ENCODE results near the gene C1QBP. TPM values are rescaled to one million over a fixed set of nuclear protein-coding genes. Genes with fewer than 3 reads are reported as not detected.

Gene C1QBP
- total and polyA plus RNA-seq, 7 donors = 59.8 to 204 (median 94.3) TPM

DNA sequence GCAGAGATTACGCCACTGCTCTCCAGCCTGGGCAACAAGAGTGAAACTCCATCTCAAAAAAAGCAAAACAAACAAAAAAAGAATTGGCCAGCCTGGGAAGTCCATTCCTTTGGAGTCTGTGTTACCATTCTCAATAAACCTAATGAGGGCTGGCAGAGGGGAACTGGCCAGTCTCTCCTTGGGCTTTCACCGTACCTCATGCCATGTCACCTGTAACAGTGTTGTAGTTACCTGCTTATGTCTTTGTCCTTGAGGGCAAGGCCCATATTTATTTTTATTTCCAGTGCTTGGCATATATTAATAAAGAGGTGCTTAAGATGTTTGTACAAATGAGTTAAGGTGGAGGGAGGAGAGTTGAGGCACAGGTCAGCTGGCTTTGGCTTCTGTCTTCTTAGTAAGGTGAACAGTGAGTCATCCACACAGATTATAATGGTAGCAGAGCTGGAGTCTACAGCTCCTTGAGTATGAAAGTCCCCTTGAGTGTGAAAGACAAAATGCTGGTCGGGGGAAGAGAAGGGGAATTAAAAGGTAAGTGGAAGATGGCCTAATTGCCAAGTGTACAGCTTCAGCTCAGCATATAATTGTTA is 8.4 kb downstream of the C1QBP start:
- H3K4me1 ChIP-seq = no peaks in the 10 kb centered on the region
- TF ChIP-seq EP300 (IDR thresholded peaks at IDR 0.05) = no peak
- no peak for TF ChIP-seq POLR2AphosphoS5 (IDR thresholded peaks at IDR 0.05)
- no peak for TF ChIP-seq POLR2A (IDR thresholded peaks at IDR 0.05)
- TF ChIP-seq, protein P1, sequence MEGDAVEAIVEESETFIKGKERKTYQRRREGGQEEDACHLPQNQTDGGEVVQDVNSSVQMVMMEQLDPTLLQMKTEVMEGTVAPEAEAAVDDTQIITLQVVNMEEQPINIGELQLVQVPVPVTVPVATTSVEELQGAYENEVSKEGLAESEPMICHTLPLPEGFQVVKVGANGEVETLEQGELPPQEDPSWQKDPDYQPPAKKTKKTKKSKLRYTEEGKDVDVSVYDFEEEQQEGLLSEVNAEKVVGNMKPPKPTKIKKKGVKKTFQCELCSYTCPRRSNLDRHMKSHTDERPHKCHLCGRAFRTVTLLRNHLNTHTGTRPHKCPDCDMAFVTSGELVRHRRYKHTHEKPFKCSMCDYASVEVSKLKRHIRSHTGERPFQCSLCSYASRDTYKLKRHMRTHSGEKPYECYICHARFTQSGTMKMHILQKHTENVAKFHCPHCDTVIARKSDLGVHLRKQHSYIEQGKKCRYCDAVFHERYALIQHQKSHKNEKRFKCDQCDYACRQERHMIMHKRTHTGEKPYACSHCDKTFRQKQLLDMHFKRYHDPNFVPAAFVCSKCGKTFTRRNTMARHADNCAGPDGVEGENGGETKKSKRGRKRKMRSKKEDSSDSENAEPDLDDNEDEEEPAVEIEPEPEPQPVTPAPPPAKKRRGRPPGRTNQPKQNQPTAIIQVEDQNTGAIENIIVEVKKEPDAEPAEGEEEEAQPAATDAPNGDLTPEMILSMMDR (IDR thresholded peaks at IDR 0.05) = no peak
- intact Hi-C loops (cut with DNase I) = no loop called here
- peaks cover 24 to 100% (median 73%) of the 10 kb centered on the region in 4 donors for H3K36me3 ChIP-seq
- H3K27me3 ChIP-seq = no peaks in the 10 kb centered on the region
- H3K4me3 ChIP-seq = no peak overlapping the region
- no peaks in the 10 kb centered on the region for H3K9me3 ChIP-seq
- H3K27ac ChIP-seq = no peak overlapping the region
- 96% methylated on average over 3 of the region's 3 CpGs for WGBS, 2 donors
- no peak for DNase-seq

DNA sequence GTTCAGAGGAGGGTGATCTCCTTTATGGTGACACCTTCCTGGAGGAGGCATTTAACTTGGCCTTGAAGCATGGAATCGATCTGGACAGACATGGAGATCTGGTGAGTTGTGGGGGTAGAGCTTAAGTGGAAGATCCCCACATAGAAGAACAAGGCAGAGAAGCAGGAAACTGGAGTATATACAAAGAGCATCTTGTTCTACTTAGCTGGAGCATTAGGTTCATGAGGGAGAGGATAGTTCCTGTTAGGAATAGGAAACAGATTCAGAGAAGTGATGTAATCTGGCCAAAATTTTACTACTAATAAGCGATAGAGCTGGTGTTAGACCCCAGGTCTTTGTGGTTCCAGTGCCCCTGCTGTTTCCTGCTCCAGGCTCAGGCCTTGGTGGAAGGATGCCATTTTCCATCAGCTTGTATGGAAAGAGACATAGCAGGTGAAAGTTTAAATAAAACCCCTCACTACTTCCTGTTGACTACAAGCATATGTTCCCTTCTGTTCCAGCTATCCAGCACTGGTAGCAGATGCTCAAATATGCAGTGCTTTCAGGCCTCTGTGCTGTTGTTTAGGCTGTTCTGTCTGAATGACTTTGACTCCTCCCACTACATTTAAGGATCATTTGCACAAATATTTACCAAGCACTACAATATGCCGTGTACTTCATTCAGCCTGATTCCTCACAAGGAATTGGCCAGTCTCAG is 9.6 kb downstream of the C1QBP start:
- TF ChIP-seq, protein P1 (IDR thresholded peaks at IDR 0.05) = no peak
- no peak for DNase-seq
- intact Hi-C loops (cut with DNase I) = no loop called here
- Histone ChIP-seq H3K36me3 (peaks cover 19 to 100% (median 71%) of the 10 kb centered on the region in 4 donors), H3K9me3 (no peaks in the 10 kb centered on the region), H3K27ac (no peak overlapping the region), H3K4me3 (no peak overlapping the region), H3K4me1 (no peaks in the 10 kb centered on the region), H3K27me3 (no peaks in the 10 kb centered on the region)
- 61 to 76% methylated on average over 3 of the region's 3 CpGs for WGBS, 2 donors

DNA sequence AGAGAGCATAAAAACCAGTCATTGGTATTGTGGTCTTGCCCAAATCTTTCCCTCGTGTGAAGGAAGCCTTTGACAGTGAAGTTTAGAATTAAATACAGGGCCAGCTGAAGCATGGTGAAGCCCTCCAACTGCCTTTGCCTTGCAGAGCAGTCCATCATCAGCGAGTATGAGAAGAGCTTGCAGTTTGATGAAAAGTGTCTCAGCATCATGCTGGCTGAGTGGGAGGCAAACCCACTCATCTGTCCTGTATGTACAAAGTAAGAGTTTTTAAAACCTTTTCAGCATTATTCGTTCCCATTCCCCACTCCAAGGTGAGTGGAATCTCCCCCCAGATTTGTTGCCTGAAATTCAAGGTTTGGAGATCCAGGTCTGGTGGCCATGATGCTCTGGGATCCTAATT is 13.1 kb downstream of the C1QBP start:
- no peak overlapping the region for H3K27ac ChIP-seq
- H3K9me3 ChIP-seq = no peaks in the 10 kb centered on the region
- WGBS, 2 donors = 81 to 92% methylated on average over 3 of the region's 3 CpGs
- H3K27me3 ChIP-seq = no peaks in the 10 kb centered on the region
- H3K4me3 ChIP-seq = no peak overlapping the region
- peaks cover 0 to 9% (median 7%) of the 10 kb centered on the region in 4 donors for H3K4me1 ChIP-seq
- intact Hi-C loops (cut with DNase I) = no loop called here
- peaks cover 19 to 96% (median 53%) of the 10 kb centered on the region in 4 donors for H3K36me3 ChIP-seq
- TF ChIP-seq, protein P1 (IDR thresholded peaks at IDR 0.05) = no peak
- TF ChIP-seq POLR2AphosphoS5 (IDR thresholded peaks at IDR 0.05) (no peak), EP300 (IDR thresholded peaks at IDR 0.05) (no peak), POLR2A (IDR thresholded peaks at IDR 0.05) (no peak)
- no peak for DNase-seq

DNA sequence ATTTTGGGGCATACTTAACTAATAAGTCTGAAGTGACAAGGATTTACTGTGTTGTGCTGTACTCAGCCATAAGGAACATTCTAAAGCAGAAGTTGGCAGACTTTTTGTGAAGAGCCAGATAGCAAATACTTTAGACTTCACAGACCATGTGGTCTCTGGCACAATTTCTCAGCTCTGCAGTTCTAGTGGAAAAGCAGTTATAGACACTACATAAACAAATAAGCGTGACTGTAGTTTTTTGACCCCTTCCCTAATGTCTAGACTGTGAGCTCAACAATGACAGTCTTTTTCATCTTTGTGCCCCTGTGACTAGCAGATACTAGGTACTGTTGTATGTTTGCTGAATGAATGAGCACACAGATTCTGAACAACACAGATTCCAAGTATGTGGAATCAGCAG is 14.0 kb downstream of the C1QBP start:
- H3K4me1 ChIP-seq = peaks cover 0 to 13% (median 12%) of the 10 kb centered on the region in 4 donors
- peaks cover 19 to 87% (median 50%) of the 10 kb centered on the region in 4 donors for H3K36me3 ChIP-seq
- H3K9me3 ChIP-seq = no peaks in the 10 kb centered on the region
- H3K27me3 ChIP-seq = no peaks in the 10 kb centered on the region
- WGBS, 2 donors = 80 to 89% methylated on average over 1 of the region's 1 CpG
- DNase-seq = no peak
- intact Hi-C loops (cut with DNase I) = no loop called here
- TF ChIP-seq POLR2A (IDR thresholded peaks at IDR 0.05) (no peak), POLR2AphosphoS5 (IDR thresholded peaks at IDR 0.05) (no peak), EP300 (IDR thresholded peaks at IDR 0.05) (no peak)
- TF ChIP-seq, protein P1 (IDR thresholded peaks at IDR 0.05) = no peak
- H3K27ac ChIP-seq = no peak overlapping the region
- no peak overlapping the region for H3K4me3 ChIP-seq
